Activated CD4-positive, alpha-beta T cell treated with anti-CD3 and anti-CD28 coated beads for 36 hours (primary cell): ENCODE measurements around the gene DAB1. TPM values are rescaled to one million over a fixed set of nuclear protein-coding genes. Genes with fewer than 3 reads are reported as not detected.

ENCODE experiments used
- ATAC-seq: fragments of 200-7000 bp; cut with Tn5 transposase; one replicate; pipeline ENCODE4 v1.10.0; 2021; ENCODE audit warnings: mild to moderate bottlenecking, moderate library complexity
- CTCF ChIA-PET: fragments of 350-600 bp; sonication (Branson Sonifier 250); formaldehyde crosslinking; loops from one replicate; lab custom pipeline; 2021; ENCODE audit warnings: antibody characterized with exemption; lab: Charles Lee
- POLR2A ChIA-PET: fragments of 350-600 bp; sonication (Branson Sonifier 250); formaldehyde crosslinking; loops from one replicate; lab custom pipeline; 2021; ENCODE audit warnings: antibody characterized with exemption, inconsistent platforms; lab: Charles Lee
- DNase-seq: peaks from one replicate; pipeline ENCODE4 v3.0.0-alpha.2; 2020
- H3K27ac Mint-ChIP-seq: one replicate; pipeline ENCODE4 v1.8.0; 2021; ENCODE audit warnings: mixed read lengths
- H3K27me3 Mint-ChIP-seq: one replicate; pipeline ENCODE4 v1.8.0; 2021; ENCODE audit warnings: mixed read lengths
- H3K36me3 Mint-ChIP-seq: one replicate; pipeline ENCODE4 v1.8.0; 2021; ENCODE audit warnings: low read depth, mixed read lengths
- H3K4me1 Mint-ChIP-seq: one replicate; pipeline ENCODE4 v1.8.0; 2021; ENCODE audit warnings: mixed read lengths
- H3K4me3 Mint-ChIP-seq: one replicate; pipeline ENCODE4 v1.8.0; 2021; ENCODE audit warnings: mild to moderate bottlenecking, moderate library complexity, mixed read lengths
- H3K9me3 Mint-ChIP-seq: one replicate; pipeline ENCODE4 v1.8.0; 2021; ENCODE audit warnings: low read depth, mixed read lengths
- intact Hi-C, 2 experiments: fragments of 100-400 bp; cut with DNase I in 1 of 2; cut with micrococcal nuclease in 1 of 2; formaldehyde crosslinking; loops; one replicate each; pipeline versions ENCODE4 v1.14.2 to v1.15.1; 2022 to 2024; cut with DNase I, micrococcal nuclease
- total RNA-seq, 2 experiments: library from RNA; stranded (reverse); gene quantifications; one replicate each; pipeline ENCODE4 v1.2.3, GENCODE V29; 2021

The DAB1 gene
- total RNA-seq, 2 experiments from 2014 or later: 0.11 TPM; not detected in 1

DNA sequence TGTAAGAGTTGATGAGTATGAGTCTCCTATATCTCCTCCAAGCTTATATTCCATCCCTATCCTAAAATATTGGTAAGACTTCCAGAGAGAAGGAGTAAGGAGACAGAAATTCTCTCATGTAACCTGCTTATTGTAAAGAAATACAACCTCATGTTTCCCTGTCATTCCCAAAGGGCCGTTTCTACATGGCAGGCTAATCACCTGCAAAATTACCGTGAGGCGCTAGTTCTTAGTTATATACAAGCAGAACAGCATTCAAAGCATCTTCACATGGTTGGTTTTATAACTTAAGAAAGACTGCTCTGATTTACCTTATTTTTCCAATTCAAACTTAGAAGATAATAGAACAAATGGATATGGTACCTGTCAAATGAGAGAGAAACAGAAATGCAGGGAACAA lies 42.9 kb downstream of the DAB1 start:
- intact Hi-C loops: no loop called here
- ChIA-PET POLR2A (no interaction called here), CTCF (no interaction called here)
- H3K4me3 Mint-ChIP-seq: no peak overlapping the region
- H3K27me3 Mint-ChIP-seq: peaks cover 4% of the 10 kb centered on the region
- H3K9me3 Mint-ChIP-seq: no peaks in the 10 kb centered on the region
- H3K27ac Mint-ChIP-seq: no peak overlapping the region
- H3K4me1 Mint-ChIP-seq: no peaks in the 10 kb centered on the region
- no peak for ATAC-seq
- DNase-seq: no peak
- no peaks in the 10 kb centered on the region for H3K36me3 Mint-ChIP-seq

DNA sequence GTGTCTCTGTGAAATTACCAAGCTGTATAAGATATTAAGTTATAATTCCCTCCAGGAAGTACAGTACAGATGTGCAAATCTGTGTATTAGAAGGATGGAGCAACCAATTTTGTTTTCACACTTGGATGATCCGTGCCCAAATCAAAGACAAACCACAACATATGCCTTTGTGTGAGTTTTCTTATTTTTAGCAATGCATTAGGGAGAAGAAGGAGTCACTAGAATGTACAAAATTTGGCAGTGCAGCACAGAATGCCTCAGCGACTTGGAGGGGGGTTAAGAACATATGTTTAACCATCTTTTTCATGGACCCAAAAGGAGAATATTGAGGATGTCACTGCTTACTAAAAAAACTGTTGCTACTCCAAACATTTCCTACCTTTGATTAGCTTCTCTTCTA lies 45.3 kb downstream of the DAB1 start:
- POLR2A ChIA-PET: interaction anchor here (0.7 kb wide), 1 partner anchor 258 kb away, joined by 3 read pairs; no protein-coding TSS in a partner anchor
- H3K27ac Mint-ChIP-seq: no peak overlapping the region
- no peaks in the 10 kb centered on the region for H3K9me3 Mint-ChIP-seq
- no peaks in the 10 kb centered on the region for H3K4me1 Mint-ChIP-seq
- ATAC-seq (no peak), DNase-seq (no peak)
- CTCF ChIA-PET: interaction anchor here (0.6 kb wide), 1 partner anchor 1303 kb away, joined by 3 read pairs; no protein-coding TSS in a partner anchor
- H3K27me3 Mint-ChIP-seq: no peaks in the 10 kb centered on the region
- intact Hi-C loops: no loop called here
- H3K4me3 Mint-ChIP-seq: no peak overlapping the region
- no peaks in the 10 kb centered on the region for H3K36me3 Mint-ChIP-seq

DNA sequence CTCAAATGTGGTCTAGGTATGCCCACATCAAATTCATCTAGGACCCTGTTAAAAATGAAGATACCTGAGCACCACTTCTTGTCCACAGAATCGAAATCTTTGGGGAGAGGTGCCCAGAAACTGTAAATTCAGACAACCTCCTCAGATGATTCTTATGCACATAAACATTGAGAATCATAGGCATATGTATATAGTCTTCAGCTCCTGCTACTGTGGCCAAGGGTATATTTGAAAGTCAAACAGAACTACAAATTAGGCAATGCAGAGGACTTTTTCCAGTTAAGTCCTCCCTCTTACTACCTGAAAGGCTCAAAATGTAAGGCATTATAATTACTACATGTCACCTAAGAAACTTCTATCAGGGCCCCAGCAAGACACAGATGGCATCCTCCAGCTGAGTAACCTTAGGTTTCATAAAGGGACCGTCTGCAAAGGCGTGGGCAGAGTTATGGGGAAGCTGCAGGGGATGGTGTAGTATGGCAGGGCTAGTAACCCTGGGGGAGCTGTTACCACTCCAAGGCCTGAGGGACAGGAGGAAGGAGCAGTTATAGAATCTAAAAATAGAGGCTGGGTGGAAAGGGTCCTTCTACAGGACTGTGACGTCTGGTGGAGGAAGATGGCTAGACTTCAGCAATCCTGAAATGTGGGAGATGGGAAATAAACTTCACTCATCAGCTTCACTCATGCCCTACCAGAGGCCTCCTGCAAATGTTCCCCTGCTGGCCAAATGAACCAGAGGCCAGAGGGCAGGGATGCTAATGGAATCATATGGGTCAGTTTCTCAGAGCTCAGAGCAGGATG lies 46.3 kb downstream of the DAB1 start:
- ChIA-PET CTCF (no interaction called here), POLR2A (no interaction called here)
- DNase-seq: no peak
- H3K4me3 Mint-ChIP-seq: no peak overlapping the region
- no peaks in the 10 kb centered on the region for H3K27me3 Mint-ChIP-seq
- H3K27ac Mint-ChIP-seq: no peak overlapping the region
- no peaks in the 10 kb centered on the region for H3K4me1 Mint-ChIP-seq
- H3K9me3 Mint-ChIP-seq: no peaks in the 10 kb centered on the region
- no peaks in the 10 kb centered on the region for H3K36me3 Mint-ChIP-seq
- intact Hi-C loops: no loop called here
- ATAC-seq: no peak

DNA sequence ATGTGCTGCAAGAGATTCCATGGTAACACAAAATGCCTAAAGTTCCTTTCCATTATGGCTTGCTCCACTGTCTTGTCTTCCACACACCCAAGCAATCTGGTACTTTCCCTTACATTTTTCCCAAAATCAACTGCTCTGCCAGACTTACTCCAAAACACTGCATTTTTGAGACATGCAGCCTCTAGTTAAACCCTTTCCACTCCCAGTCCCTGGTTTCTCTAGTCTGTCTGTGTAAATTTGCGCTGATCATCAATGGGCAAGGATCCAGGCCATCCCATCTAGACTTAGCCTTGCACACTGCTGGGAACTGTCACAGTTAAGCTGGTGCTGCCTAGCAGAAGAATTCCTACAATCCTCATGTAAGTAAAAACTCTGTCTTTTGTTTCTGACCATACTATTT lies 47.8 kb downstream of the DAB1 start:
- Mint-ChIP-seq H3K4me1 (no peaks in the 10 kb centered on the region), H3K4me3 (no peak overlapping the region), H3K27ac (no peak overlapping the region), H3K36me3 (no peaks in the 10 kb centered on the region), H3K27me3 (no peaks in the 10 kb centered on the region), H3K9me3 (no peaks in the 10 kb centered on the region)
- intact Hi-C loops: no loop called here
- ChIA-PET POLR2A (no interaction called here), CTCF (interaction anchor here (0.9 kb wide), 1 partner anchor 20 kb away, joined by 3 read pairs; no protein-coding TSS in a partner anchor)
- DNase-seq (no peak), ATAC-seq (no peak)

DNA sequence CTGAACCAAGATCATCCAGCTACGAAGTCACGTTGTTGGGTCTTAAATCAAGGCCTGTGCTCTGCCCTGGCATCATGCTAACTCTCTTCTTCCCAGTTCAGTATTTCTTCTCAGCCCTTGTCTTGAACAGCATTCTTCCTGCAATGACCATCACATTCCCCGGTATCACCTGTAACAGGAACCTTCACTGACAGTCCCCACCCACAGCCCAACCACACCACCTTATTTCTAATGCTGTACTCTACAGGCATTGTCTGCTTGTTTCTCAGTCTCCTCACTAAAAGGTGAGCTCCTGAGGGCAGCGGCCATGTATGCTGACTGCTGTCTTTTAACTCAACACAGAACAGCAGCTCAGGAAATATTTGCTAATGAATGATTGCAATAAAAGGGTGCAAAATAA lies 54.0 kb downstream of the DAB1 start:
- no peak for ATAC-seq
- H3K4me1 Mint-ChIP-seq: no peaks in the 10 kb centered on the region
- H3K36me3 Mint-ChIP-seq: no peaks in the 10 kb centered on the region
- no peaks in the 10 kb centered on the region for H3K27me3 Mint-ChIP-seq
- H3K27ac Mint-ChIP-seq: no peak overlapping the region
- CTCF ChIA-PET: no interaction called here
- DNase-seq: no peak
- peaks cover 4% of the 10 kb centered on the region for H3K9me3 Mint-ChIP-seq
- POLR2A ChIA-PET: no interaction called here
- H3K4me3 Mint-ChIP-seq: no peak overlapping the region
- intact Hi-C loops: no loop called here

DNA sequence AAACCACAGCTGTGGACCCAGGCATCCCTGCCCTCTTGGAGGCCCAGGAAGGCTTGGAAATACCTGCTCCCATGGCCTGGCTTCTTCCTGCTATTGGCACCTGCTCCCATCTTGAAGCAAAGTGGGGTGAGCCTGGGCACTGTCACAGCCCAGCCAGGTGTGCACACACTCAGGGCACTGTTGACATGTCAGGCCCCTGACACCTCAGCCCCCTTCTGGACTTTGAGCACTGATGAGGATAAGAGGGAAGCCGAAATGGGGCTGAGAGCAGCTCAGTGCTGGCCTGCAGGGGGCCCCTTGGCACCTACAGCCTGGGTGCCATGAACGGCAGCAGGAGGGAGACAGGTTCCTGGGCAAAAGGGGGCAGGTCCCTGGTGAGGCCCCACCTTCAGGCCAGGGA lies 55.9 kb downstream of the DAB1 start:
- no peaks in the 10 kb centered on the region for H3K36me3 Mint-ChIP-seq
- peaks cover 4% of the 10 kb centered on the region for H3K9me3 Mint-ChIP-seq
- H3K27me3 Mint-ChIP-seq: no peaks in the 10 kb centered on the region
- ATAC-seq: no peak
- no peak overlapping the region for H3K4me3 Mint-ChIP-seq
- H3K4me1 Mint-ChIP-seq: no peaks in the 10 kb centered on the region
- no peak for DNase-seq
- intact Hi-C loops: no loop called here
- H3K27ac Mint-ChIP-seq: no peak overlapping the region
- CTCF ChIA-PET: no interaction called here
- POLR2A ChIA-PET: no interaction called here

DNA sequence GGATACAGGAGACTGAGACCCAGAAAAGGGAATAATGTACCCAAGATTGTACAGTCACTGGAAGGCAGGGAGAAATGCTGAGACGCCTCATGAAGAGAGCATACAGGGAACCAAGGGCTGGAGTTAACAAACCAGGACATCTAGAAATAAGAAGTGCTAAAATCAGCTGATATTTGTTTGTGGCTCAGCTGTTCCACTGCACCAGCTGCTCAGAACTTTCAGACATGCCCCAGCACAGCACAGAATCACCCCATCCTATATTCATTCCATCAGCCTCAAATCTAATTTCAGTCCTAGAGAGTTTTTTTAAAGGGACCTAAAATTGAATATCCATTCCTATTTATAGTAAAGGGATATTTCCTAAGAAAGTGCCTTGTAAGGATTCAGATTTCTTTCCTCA lies 60.2 kb downstream of the DAB1 start:
- no peak overlapping the region for H3K4me3 Mint-ChIP-seq
- H3K36me3 Mint-ChIP-seq: no peaks in the 10 kb centered on the region
- ChIA-PET POLR2A (no interaction called here), CTCF (no interaction called here)
- H3K27me3 Mint-ChIP-seq: peaks cover 2% of the 10 kb centered on the region
- no peak for ATAC-seq
- H3K27ac Mint-ChIP-seq: no peak overlapping the region
- DNase-seq: no peak
- intact Hi-C loops: no loop called here
- peaks cover 2% of the 10 kb centered on the region for H3K9me3 Mint-ChIP-seq
- H3K4me1 Mint-ChIP-seq: no peaks in the 10 kb centered on the region

DNA sequence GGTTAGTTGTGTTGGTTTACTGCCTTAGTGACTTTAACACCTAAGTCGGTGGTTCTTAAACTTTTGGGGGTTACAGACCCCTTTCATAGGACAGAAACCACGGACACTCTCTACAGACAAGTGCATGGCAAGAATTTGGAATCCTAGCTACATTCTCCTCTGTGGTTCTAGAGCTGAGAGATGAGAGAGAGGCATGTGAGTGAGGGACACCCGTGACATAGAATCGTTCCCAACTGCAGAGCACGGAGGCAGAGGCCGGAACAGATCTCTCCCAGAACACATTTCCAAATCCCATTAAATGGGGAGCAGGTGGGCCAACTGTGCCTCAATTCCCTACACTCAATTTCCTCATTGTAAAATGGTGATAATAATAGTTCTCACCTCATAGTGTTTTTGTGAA lies 60.7 kb downstream of the DAB1 start:
- no peak for DNase-seq
- H3K4me3 Mint-ChIP-seq: no peak overlapping the region
- peaks cover 2% of the 10 kb centered on the region for H3K27me3 Mint-ChIP-seq
- no peaks in the 10 kb centered on the region for H3K4me1 Mint-ChIP-seq
- no peaks in the 10 kb centered on the region for H3K9me3 Mint-ChIP-seq
- intact Hi-C loops: no loop called here
- no peak overlapping the region for H3K27ac Mint-ChIP-seq
- no peaks in the 10 kb centered on the region for H3K36me3 Mint-ChIP-seq
- POLR2A ChIA-PET: no interaction called here
- CTCF ChIA-PET: no interaction called here
- no peak for ATAC-seq

DNA sequence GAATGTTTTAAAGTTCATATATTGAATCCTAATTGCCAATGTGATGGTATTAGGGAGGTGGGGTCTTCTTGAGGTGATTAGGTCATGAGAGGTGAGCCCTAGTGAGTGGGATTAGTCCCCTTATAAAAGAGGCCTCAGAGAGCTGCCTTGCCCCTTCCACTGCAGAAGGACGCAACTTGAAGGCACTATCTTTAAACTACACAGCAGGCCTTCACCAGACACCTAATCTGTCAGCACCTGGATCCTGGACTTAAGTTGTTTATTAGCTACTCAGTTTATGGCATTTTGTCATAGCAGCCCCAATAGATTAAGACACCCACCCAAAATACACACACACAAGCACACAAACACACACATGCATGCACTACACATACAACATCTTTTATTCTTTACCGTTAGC lies 61.4 kb downstream of the DAB1 start:
- CTCF ChIA-PET: no interaction called here
- DNase-seq: no peak
- ATAC-seq: no peak
- Mint-ChIP-seq H3K4me3 (no peak overlapping the region), H3K27me3 (peaks cover 2% of the 10 kb centered on the region), H3K4me1 (no peaks in the 10 kb centered on the region), H3K36me3 (no peaks in the 10 kb centered on the region), H3K27ac (no peak overlapping the region), H3K9me3 (no peaks in the 10 kb centered on the region)
- intact Hi-C loops: no loop called here
- POLR2A ChIA-PET: no interaction called here

DNA sequence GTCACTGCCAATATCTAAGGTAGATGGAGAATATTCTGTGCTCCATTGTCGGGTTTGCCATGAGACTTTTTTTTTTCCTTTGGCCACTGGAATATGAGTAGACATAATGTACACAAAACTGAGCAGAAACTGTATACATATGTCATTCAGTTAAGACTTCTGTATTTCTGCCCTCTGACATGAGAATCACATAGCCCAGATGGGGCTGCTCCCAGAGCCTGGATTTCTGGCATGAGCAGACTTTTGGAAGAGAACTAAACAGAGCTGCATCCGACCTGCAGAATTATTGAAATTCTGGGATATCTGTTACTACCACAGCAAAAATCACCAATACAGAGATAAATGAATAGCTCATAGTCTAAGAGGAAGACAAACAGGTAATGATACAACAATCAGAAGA lies 62.3 kb downstream of the DAB1 start:
- Mint-ChIP-seq H3K27me3 (peaks cover 2% of the 10 kb centered on the region), H3K9me3 (no peaks in the 10 kb centered on the region), H3K4me1 (no peaks in the 10 kb centered on the region), H3K36me3 (no peaks in the 10 kb centered on the region), H3K27ac (no peak overlapping the region), H3K4me3 (no peak overlapping the region)
- ATAC-seq (no peak), DNase-seq (no peak)
- intact Hi-C loops: no loop called here
- POLR2A ChIA-PET: no interaction called here
- CTCF ChIA-PET: no interaction called here

DNA sequence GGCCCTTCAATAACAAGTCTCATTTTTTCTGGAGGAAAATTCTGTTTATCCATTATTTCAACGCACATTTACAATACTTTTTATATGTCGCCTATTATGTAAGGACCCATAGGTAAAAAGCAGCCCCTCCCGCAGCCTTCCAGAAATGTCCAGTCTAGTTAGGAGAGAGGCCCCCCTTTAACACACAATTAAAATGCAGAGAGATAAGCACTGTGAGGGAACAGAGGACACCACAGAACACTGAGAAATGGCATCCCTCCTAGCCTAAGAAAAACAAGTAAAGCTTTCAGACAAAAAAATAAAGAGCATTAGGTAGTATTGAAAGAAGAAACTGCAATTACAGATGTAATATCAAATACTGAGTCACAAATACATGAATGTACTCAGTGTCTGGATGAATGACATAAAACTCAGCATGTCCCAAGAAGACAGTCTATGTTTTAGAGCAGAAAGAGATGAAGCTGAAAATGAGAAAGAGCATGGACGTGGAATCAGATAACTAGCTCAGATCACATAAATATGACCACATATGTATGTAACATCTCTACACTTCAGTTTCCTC lies 62.9 kb downstream of the DAB1 start:
- no peaks in the 10 kb centered on the region for H3K36me3 Mint-ChIP-seq
- H3K27me3 Mint-ChIP-seq: peaks cover 2% of the 10 kb centered on the region
- H3K27ac Mint-ChIP-seq: no peak overlapping the region
- ChIA-PET CTCF (no interaction called here), POLR2A (no interaction called here)
- ATAC-seq (no peak), DNase-seq (no peak)
- no peaks in the 10 kb centered on the region for H3K4me1 Mint-ChIP-seq
- no peak overlapping the region for H3K4me3 Mint-ChIP-seq
- no peaks in the 10 kb centered on the region for H3K9me3 Mint-ChIP-seq
- intact Hi-C loops: no loop called here

DNA sequence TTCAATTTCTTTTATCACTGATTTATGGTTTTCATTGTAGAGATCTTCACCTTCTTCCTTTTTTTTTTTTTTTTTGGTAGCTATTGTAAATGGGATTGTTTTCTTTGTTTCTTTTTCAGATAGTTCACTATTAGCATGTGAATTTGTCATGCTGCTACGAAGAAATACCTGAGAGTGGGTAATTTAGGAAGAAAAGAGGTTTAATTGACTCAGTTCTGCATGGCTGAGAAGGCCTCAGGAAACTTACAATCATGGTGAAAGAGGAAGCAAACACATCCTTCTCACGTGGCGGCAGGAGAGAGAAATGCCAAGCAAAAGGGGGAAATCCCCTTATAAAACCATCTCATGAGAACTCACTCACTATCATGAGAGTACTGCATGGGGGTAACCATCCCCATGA lies 66.4 kb downstream of the DAB1 start:
- ChIA-PET CTCF (no interaction called here), POLR2A (no interaction called here)
- intact Hi-C loops: no loop called here
- Mint-ChIP-seq H3K9me3 (no peaks in the 10 kb centered on the region), H3K4me1 (no peaks in the 10 kb centered on the region), H3K27ac (no peak overlapping the region), H3K4me3 (no peak overlapping the region), H3K36me3 (no peaks in the 10 kb centered on the region), H3K27me3 (peaks cover 2% of the 10 kb centered on the region)
- ATAC-seq (no peak), DNase-seq (no peak)
